HG02642 (cell line): Measurements from ENCODE around the gene ARL6IP6.

Experiments used
- ATAC-seq: cut with Tn5 transposase; IDR thresholded peaks from one replicate; pipeline ENCODE4 v1.9.1; 2021; ENCODE audit warnings: mild to moderate bottlenecking; ENCODE audit not compliant: unreplicated experiment, poor library complexity

Gene ARL6IP6

GRCh38 chr2:152791979-152792378, 73.6 kb downstream of the ARL6IP6 start:
- no peak for ATAC-seq

- ATAC-seq: no peak
Measured at GRCh38 chr2:152792974-152793373, 74.6 kb downstream of the ARL6IP6 start.

GRCh38 chr2:152796941-152797340, 78.5 kb downstream of the ARL6IP6 start:
- ATAC-seq: no peak

GRCh38 chr2:152804687-152805408, 86.4 kb downstream of the ARL6IP6 start:
- no peak for ATAC-seq

- no peak for ATAC-seq
Measured at GRCh38 chr2:152811916-152812315, 93.5 kb downstream of the ARL6IP6 start.
